ENCODE measurements around the gene CTNND2. TPM values are rescaled to one million over a fixed set of nuclear protein-coding genes. Genes with fewer than 3 reads are reported as not detected.

CTNND2 gene
- total RNA-seq, 1 experiment from 2014 or later, result not detected

DNA sequence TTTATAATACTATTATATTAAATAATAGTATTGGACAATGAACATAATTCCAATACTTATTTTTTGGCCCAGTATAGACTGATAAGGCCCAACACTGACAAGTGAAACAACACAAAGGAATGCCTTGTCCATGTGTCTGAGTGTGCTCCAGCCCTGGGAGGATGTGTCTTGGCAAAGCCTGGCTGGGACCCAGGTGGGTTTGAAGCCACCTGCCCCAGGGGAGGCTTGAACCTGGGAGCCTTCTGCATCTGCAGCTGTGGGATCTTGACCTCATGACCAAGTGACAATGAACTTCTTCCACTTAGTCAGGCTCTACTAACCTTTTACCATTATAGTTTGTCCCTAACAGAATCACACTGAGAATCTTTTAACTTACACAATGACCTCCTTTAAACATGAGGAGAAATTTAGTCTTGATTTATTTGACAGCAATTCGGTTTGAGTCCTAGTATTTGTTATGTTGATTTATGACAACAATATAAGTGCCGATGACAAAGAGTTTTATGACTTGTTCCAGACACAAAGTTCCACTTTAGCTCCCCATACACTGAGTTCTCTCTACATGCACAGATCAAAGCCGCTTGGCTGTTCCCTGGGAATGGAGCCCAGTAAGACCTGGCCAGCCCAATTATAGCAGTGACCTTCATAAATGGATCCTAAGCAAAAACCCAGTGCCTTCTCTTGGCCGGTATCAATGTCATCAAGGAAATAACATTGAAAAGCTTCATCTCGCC, 294.5 kb downstream of the CTNND2 start:
- Histone ChIP-seq H3K4me3 (no peak overlapping the region), H3K36me3 (no peaks in the 10 kb centered on the region), H3K9me3 (replicated peaks) (no peaks in the 10 kb centered on the region), H3K27me3 (replicated peaks) (0 out of 2 replicates have a peak, but pooled peaks cover 4% of the 10 kb centered on the region), H3K4me1 (replicated peaks) (no peaks in the 10 kb centered on the region), H3K27ac (no peak overlapping the region)
- no peak for DNase-seq (ENCODE audit: low read depth in 1 of 2, low spot score in 2 of 2)

DNA sequence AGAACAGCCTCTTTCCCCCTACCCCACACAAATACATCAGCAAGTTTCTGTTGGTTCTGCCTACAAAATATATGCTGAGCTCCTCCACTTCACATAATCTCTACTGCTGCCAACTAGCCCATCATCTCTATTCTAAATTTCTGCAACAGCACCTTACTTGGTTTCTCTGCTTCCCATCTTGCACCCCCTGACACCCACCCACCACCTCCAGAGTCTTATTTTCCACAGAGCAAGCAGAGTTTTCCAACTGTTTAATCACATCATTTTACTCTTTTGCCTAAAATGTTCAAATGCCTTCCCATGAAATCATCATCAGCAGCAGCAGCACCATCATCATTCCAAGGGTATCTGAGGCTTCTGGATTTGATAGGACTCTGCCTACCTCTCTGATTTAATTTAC, 295.7 kb downstream of the CTNND2 start:
- H3K4me1 ChIP-seq (replicated peaks), result no peaks in the 10 kb centered on the region
- H3K9me3 ChIP-seq (replicated peaks), result no peaks in the 10 kb centered on the region
- no peak for DNase-seq (ENCODE audit: low read depth in 1 of 2, low spot score in 2 of 2)
- 0 out of 2 replicates have a peak, but pooled peaks cover 4% of the 10 kb centered on the region for H3K27me3 ChIP-seq (replicated peaks)
- H3K4me3 ChIP-seq, result no peak overlapping the region
- no peaks in the 10 kb centered on the region for H3K36me3 ChIP-seq
- no peak overlapping the region for H3K27ac ChIP-seq

DNA sequence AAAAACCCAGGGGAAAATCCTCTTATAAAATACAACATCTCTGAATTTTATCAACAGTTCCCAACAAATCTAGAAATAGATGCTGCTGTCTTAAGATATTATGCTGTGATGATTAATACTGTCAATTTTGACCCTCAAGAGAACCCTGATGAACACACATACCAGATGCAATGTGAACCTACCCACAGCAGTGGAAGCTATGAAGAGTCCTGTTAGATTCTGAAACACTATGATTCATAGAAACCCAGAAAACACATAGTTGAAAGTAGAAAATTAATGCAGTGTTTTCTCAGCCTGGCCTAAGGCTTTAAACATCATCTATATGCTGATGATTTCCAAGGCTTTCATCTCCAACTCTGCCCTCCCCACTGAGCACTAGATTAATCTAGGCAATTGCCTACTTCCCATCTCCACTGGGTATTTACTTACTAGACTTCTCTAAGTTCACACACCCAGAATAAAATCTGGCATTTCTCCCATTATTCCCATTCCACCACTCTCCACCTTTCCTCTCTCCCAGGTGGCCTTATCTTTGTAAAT, 296.2 kb downstream of the CTNND2 start:
- H3K27me3 ChIP-seq (replicated peaks), result 0 out of 2 replicates have a peak, but pooled peaks cover 4% of the 10 kb centered on the region
- DNase-seq (ENCODE audit: low read depth in 1 of 2, low spot score in 2 of 2), result no peak
- no peak overlapping the region for H3K4me3 ChIP-seq
- no peak overlapping the region for H3K27ac ChIP-seq
- H3K9me3 ChIP-seq (replicated peaks), result no peaks in the 10 kb centered on the region
- no peaks in the 10 kb centered on the region for H3K4me1 ChIP-seq (replicated peaks)
- no peaks in the 10 kb centered on the region for H3K36me3 ChIP-seq

DNA sequence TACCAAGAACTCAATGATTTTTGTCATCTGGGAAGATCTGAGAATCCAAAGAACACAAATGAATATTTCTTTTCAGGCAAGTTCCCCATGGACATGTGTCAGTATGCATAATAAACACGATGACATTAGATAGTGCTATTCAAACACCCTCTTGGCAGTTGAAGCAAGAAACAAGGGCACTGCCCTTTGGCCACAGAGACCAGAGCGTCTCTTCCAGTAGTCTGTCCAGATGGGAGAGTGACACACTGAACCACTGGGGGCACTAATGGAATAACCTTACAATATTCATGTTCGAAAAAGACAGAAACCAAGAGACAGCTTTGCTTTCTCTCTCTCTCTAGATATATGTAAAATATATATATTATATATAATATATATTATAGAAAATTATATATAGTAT, 301.9 kb downstream of the CTNND2 start:
- Histone ChIP-seq H3K27ac (no peak overlapping the region), H3K27me3 (replicated peaks) (0 out of 2 replicates have a peak, but pooled peaks cover 4% of the 10 kb centered on the region), H3K9me3 (replicated peaks) (no peaks in the 10 kb centered on the region), H3K4me3 (no peak overlapping the region), H3K4me1 (replicated peaks) (no peaks in the 10 kb centered on the region), H3K36me3 (no peaks in the 10 kb centered on the region)
- no peak for DNase-seq (ENCODE audit: low read depth in 1 of 2, low spot score in 2 of 2)

DNA sequence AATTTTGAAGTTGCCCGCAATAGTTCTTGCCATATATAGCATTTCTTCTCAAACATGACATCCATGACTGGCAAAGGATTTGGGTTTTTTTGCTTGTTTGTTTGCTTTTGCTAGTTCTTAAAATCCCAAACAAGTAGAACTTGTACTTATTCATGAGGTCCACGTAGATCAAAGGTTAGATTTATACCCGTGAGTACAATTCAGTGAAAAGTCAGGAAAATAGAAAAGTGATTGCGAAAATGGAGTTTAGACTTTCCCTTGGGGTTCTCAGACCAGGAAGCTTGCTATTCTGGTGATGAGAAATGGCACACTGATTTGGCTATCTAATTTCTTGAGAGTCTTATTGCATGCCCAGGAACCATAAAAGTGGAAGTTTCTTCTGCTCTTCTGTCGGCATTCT, 304.7 kb downstream of the CTNND2 start:
- H3K27ac ChIP-seq, result no peak overlapping the region
- H3K27me3 ChIP-seq (replicated peaks), result no peaks in the 10 kb centered on the region
- no peak for DNase-seq (ENCODE audit: low read depth in 1 of 2, low spot score in 2 of 2)
- no peak overlapping the region for H3K4me3 ChIP-seq
- H3K4me1 ChIP-seq (replicated peaks), result no peaks in the 10 kb centered on the region
- H3K36me3 ChIP-seq, result no peaks in the 10 kb centered on the region
- no peaks in the 10 kb centered on the region for H3K9me3 ChIP-seq (replicated peaks)

DNA sequence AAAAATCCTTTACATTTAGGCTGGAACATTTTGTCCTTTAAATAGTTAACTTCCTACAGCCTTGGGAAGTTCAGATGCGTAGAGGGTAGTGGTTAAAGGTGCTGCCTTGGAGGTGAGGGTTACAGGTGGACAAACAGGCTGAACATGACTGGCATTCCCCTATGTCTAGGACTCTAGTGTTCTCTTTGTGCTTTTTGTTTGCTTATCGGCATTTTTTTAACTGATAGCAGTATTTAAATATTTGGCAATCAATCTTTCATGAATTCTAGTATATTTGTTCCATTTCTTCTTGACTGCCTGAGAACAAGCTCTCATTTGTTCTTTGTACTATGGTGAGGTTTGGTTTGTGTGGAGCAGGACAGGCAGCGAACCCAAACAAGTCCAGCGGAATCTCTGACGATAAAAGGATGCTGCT, 307.6 kb downstream of the CTNND2 start:
- DNase-seq (ENCODE audit: low read depth in 1 of 2, low spot score in 2 of 2), result no peak
- no peaks in the 10 kb centered on the region for H3K4me1 ChIP-seq (replicated peaks)
- no peak overlapping the region for H3K27ac ChIP-seq
- no peaks in the 10 kb centered on the region for H3K27me3 ChIP-seq (replicated peaks)
- no peak overlapping the region for H3K4me3 ChIP-seq
- no peaks in the 10 kb centered on the region for H3K9me3 ChIP-seq (replicated peaks)
- no peaks in the 10 kb centered on the region for H3K36me3 ChIP-seq

DNA sequence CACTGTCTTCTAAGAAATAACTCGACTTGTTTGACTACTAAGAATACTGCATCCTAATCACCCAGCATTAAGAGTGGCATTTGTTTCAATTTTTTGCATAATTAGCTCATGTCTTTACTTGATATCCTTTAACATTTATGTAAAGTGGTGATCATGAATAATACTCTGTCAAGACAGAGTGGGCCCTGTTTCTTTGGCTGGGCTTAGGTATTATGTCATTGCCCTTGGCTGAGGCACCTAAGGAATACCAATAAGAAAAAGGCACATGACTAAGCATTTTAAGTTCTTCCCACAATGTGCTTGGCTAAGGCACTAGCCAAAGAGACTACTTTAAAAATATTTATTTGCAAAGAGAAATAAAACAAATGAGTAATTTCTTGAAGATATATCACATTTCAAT, 308.1 kb downstream of the CTNND2 start:
- no peaks in the 10 kb centered on the region for H3K36me3 ChIP-seq
- H3K27ac ChIP-seq, result no peak overlapping the region
- H3K4me1 ChIP-seq (replicated peaks), result no peaks in the 10 kb centered on the region
- no peak for DNase-seq (ENCODE audit: low read depth in 1 of 2, low spot score in 2 of 2)
- H3K9me3 ChIP-seq (replicated peaks), result no peaks in the 10 kb centered on the region
- H3K4me3 ChIP-seq, result no peak overlapping the region
- H3K27me3 ChIP-seq (replicated peaks), result 0 out of 2 replicates have a peak, but pooled peaks cover 1% of the 10 kb centered on the region

DNA sequence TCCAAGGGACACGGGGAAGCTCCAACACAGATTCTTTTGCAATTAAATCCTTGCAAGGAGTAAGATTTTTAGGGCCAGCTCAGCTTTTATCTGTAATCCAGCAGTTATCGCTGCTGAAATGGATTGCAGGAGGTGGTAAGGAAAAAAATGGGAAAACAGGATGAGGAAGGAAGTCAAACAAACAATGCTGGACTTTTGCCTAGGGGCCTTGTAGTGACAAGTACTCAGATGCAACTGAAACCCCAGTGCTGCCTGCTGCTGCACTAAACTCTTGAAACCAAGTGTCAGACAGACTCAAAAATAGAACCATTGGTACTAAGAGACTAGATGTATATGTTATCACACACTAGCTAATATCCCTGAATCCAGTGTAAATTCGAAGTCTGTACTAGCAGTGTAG, 309.2 kb downstream of the CTNND2 start:
- no peak overlapping the region for H3K27ac ChIP-seq
- no peaks in the 10 kb centered on the region for H3K4me1 ChIP-seq (replicated peaks)
- no peak overlapping the region for H3K4me3 ChIP-seq
- H3K9me3 ChIP-seq (replicated peaks), result no peaks in the 10 kb centered on the region
- no peaks in the 10 kb centered on the region for H3K36me3 ChIP-seq
- 0 out of 2 replicates have a peak, but pooled peaks cover 4% of the 10 kb centered on the region for H3K27me3 ChIP-seq (replicated peaks)
- no peak for DNase-seq (ENCODE audit: low read depth in 1 of 2, low spot score in 2 of 2)

DNA sequence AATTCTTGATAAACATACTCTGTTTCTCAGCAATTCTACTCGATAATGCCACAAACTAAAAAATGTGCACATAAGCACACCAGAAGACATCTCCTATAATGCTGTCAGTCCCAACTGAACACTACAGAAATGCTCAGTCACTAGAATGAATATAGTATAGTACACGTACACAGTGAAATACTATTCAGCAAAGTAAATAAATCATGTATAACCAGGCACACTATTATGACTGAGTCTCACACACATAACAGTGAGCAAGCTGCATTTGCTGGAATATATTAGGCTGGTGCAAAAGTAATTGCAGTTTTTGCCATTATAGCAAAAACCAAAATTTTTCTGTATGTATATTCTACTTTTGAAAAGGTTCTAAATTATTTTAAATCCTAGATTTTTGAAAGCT, 310.2 kb downstream of the CTNND2 start:
- Histone ChIP-seq H3K27me3 (replicated peaks) (peaks cover 11% of the 10 kb centered on the region; the same call in 1 of the 2 replicates), H3K27ac (no peak overlapping the region), H3K9me3 (replicated peaks) (no peaks in the 10 kb centered on the region), H3K4me3 (no peak overlapping the region), H3K36me3 (no peaks in the 10 kb centered on the region), H3K4me1 (replicated peaks) (no peaks in the 10 kb centered on the region)
- no peak for DNase-seq (ENCODE audit: low read depth in 1 of 2, low spot score in 2 of 2)

DNA sequence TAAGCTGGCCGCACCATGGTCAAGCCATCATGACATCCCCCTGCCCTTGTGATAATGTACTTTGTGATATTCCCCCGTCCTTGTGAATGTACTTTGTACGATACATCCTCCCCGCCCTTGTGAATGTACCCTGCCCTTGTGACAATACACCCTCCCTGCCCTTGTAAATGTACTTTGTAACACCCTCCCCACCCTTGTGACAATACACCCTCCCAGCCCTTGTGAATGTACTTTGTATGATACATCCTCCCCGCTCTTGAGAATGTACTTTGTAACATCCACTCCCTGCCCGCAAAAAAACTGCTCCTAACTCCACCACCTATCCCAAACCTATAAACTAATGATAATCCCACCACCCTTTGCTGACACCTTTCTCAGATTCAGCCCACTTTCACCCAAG, 313.8 kb downstream of the CTNND2 start:
- no peak overlapping the region for H3K4me3 ChIP-seq
- no peaks in the 10 kb centered on the region for H3K9me3 ChIP-seq (replicated peaks)
- no peaks in the 10 kb centered on the region for H3K36me3 ChIP-seq
- no peak for DNase-seq (ENCODE audit: low read depth in 1 of 2, low spot score in 2 of 2)
- H3K27me3 ChIP-seq (replicated peaks), result peaks cover 13% of the 10 kb centered on the region; the same call in 1 of the 2 replicates
- no peaks in the 10 kb centered on the region for H3K4me1 ChIP-seq (replicated peaks)
- H3K27ac ChIP-seq, result no peak overlapping the region

DNA sequence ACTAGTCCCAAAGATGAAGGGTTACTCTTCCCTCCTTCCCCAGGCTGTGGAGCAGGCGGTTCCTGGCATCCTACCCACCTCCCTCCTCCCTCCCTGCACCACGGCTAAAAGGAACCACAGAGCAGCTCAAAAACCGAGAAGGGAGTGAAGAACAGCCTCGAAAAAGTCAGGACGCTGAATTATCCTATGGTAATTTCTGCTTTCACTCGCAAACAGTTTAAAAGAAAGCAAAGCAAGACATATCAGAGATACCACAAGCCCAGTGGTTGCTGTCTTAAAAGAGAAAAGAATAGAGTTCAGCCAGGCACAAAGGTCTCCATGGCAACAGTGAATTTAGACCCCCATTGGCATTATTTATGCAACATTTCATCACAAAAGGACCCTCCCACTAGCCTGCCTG, 315.4 kb downstream of the CTNND2 start:
- peaks cover 14% of the 10 kb centered on the region for H3K27me3 ChIP-seq (replicated peaks)
- no peaks in the 10 kb centered on the region for H3K9me3 ChIP-seq (replicated peaks)

DNA sequence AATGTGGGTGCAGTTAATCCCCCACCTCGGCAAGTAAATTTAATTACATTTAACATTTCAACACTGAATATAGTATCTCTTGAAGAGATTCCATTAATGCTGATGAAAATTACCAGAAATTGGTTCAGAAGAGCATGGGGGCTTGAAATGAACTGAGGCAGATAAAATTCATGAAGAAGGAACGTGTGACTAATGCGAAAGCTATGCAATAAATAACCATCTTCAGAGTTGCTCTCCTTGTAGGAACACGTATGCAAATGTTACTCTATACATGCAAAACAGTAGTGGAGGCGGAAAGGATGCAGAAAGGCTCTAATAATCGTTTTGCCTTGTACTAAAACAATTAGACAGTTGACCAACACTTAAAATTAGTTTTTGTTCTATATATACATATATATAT, 320.2 kb downstream of the CTNND2 start:
- H3K4me1 ChIP-seq (replicated peaks), result no peaks in the 10 kb centered on the region
- no peak overlapping the region for H3K4me3 ChIP-seq
- H3K36me3 ChIP-seq, result no peaks in the 10 kb centered on the region
- no peak overlapping the region for H3K27ac ChIP-seq
- no peaks in the 10 kb centered on the region for H3K9me3 ChIP-seq (replicated peaks)
- DNase-seq (ENCODE audit: low read depth in 1 of 2, low spot score in 2 of 2), result no peak
- H3K27me3 ChIP-seq (replicated peaks), result peaks cover 13% of the 10 kb centered on the region

More for the DNA sequence above, 315.4 kb downstream of the CTNND2 start:
- H3K4me1 ChIP-seq (replicated peaks), result no peaks in the 10 kb centered on the region
- no peaks in the 10 kb centered on the region for H3K36me3 ChIP-seq
- no peak for DNase-seq (ENCODE audit: low read depth in 1 of 2, low spot score in 2 of 2)
- no peak overlapping the region for H3K27ac ChIP-seq
- H3K4me3 ChIP-seq, result no peak overlapping the region

DNA sequence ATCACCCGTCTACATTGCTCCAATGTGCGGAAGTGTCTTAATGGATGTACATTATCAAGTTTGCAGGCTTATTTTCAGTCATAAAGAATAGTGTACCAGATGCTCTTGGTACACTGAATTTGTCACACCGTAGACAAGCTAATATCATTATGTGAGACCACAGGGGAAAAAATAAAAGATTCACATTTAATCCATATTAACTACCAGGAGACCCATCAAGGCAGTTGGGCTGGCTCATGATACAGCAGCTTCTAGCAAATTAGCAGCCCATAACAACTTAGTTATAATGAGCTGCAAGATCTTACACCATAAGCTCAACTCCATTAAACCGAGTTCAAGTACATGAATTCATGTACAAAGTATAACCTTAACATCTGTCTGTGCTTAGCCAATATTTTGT, 324.9 kb downstream of the CTNND2 start:
- Histone ChIP-seq H3K27me3 (replicated peaks) (peaks cover 12% of the 10 kb centered on the region), H3K4me1 (replicated peaks) (no peaks in the 10 kb centered on the region), H3K36me3 (no peaks in the 10 kb centered on the region), H3K9me3 (replicated peaks) (no peaks in the 10 kb centered on the region), H3K4me3 (no peak overlapping the region), H3K27ac (no peak overlapping the region)
- no peak for DNase-seq (ENCODE audit: low read depth in 1 of 2, low spot score in 2 of 2)

DNA sequence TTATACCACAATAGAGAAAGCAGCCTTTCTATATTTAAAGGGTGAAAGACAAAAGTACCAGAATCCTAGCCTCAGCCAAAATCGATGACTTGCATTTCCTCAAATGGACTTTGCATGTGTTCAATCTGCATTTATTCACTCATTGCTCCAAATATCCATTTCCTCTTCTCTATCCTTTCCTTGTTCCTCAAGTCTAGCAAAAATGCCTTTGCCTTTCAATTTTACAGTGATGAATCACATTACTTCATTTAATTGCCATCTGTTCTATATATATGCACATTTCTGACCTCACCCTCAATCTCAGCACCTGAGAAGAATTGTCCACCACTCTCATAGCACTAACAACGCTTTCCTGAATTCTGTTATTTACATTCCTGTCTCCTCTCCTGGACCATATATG, 329.5 kb downstream of the CTNND2 start:
- H3K36me3 ChIP-seq, result no peaks in the 10 kb centered on the region
- no peak overlapping the region for H3K27ac ChIP-seq
- no peaks in the 10 kb centered on the region for H3K4me1 ChIP-seq (replicated peaks)
- DNase-seq (ENCODE audit: low read depth in 1 of 2, low spot score in 2 of 2), result no peak
- no peaks in the 10 kb centered on the region for H3K27me3 ChIP-seq (replicated peaks)
- H3K4me3 ChIP-seq, result no peak overlapping the region
- no peaks in the 10 kb centered on the region for H3K9me3 ChIP-seq (replicated peaks)

Measured in SJSA1 (cell line).